Muscle layer of duodenum (tissue), 2 donors: ENCODE data around the gene CIB4.
"Not testable (repeated sequence)": the region's sequence is repeated elsewhere in the genome, so short reads cannot be mapped to it uniquely, and the experiment has no call there.

Source experiments
- H3K27ac ChIP-seq: one replicate; pipeline ENCODE4 v1.7.0; 2013; ENCODE audit warnings: mild to moderate bottlenecking, low read length
- H3K27me3 ChIP-seq: one replicate; pipeline ENCODE4 v1.7.0; 2013; ENCODE audit warnings: low read depth, mild to moderate bottlenecking, control low read depth, low read length
- H3K36me3 ChIP-seq, 2 donors: one replicate each; pipeline ENCODE4 v1.7.0; 2013; ENCODE audit warnings: low read length in 2 of 2, control low read depth in 1 of 2, mild to moderate bottlenecking in 1 of 2; ENCODE audit not compliant: insufficient read depth in 2 of 2, control insufficient read depth in 1 of 2
- H3K4me1 ChIP-seq, 2 donors: one replicate each; pipeline ENCODE4 v1.7.0; 2013; ENCODE audit warnings: low read length in 2 of 2, mild to moderate bottlenecking in 2 of 2, control low read depth in 1 of 2, moderate library complexity in 1 of 2; ENCODE audit not compliant: insufficient read depth in 2 of 2, control insufficient read depth in 1 of 2
- H3K4me3 ChIP-seq, 2 donors: one replicate each; pipeline ENCODE4 v1.7.0; 2013; ENCODE audit warnings: low read length in 2 of 2, low read depth in 1 of 2, mild to moderate bottlenecking in 1 of 2
- H3K9me3 ChIP-seq, 2 donors: one replicate each; pipeline ENCODE4 v1.7.0; 2013; ENCODE audit warnings: low read length in 2 of 2, control low read depth in 1 of 2, mild to moderate bottlenecking in 1 of 2; ENCODE audit not compliant: control insufficient read depth in 1 of 2
- donor health status: healthy.

Gene CIB4

GRCh38 chr2:26569216-26570082 lies 71.7 kb downstream of the CIB4 start:
- no peaks in the 10 kb centered on the region for H3K27me3 ChIP-seq
- no peaks in the 10 kb centered on the region for H3K36me3 ChIP-seq
- no peak overlapping the region for H3K4me3 ChIP-seq

GRCh38 chr2:26568076-26568890 lies 72.9 kb downstream of the CIB4 start:
- no peaks in the 10 kb centered on the region for H3K9me3 ChIP-seq
- H3K36me3 ChIP-seq: no peaks in the 10 kb centered on the region
- H3K27me3 ChIP-seq: peaks cover 6% of the 10 kb centered on the region
- H3K4me3 ChIP-seq: no peak overlapping the region
- no peak overlapping the region for H3K27ac ChIP-seq
- H3K4me1 ChIP-seq: peaks cover 0 to 1% of the 10 kb centered on the region in 2 donors

More at GRCh38 chr2:26569216-26570082, 71.7 kb downstream of the CIB4 start:
- Histone ChIP-seq H3K9me3 (no peaks in the 10 kb centered on the region), H3K4me1 (no peaks in the 10 kb centered on the region), H3K27ac (no peak overlapping the region)

- H3K4me3 ChIP-seq: no peak overlapping the region
- peaks cover 0 to 9% of the 10 kb centered on the region in 2 donors for H3K4me1 ChIP-seq
- H3K27ac ChIP-seq: no peak overlapping the region
- peaks cover 10% of the 10 kb centered on the region for H3K27me3 ChIP-seq
- H3K36me3 ChIP-seq: no peaks in the 10 kb centered on the region
- no peaks in the 10 kb centered on the region for H3K9me3 ChIP-seq
Observed at GRCh38 chr2:26567534-26567933, 73.6 kb downstream of the CIB4 start.

- not testable (repeated sequence) for H3K9me3 ChIP-seq, H3K27ac ChIP-seq, H3K36me3 ChIP-seq, H3K4me3 ChIP-seq
- Histone ChIP-seq H3K27me3 (peaks cover 10% of the 10 kb centered on the region), H3K4me1 (peaks cover 0 to 16% of the 10 kb centered on the region in 2 donors)
Observed at GRCh38 chr2:26566731-26567130, 74.4 kb downstream of the CIB4 start.

- no peaks in the 10 kb centered on the region for H3K36me3 ChIP-seq
- no peak overlapping the region for H3K27ac ChIP-seq
- peaks cover 0 to 16% of the 10 kb centered on the region in 2 donors for H3K4me1 ChIP-seq
- peaks cover 15% of the 10 kb centered on the region for H3K27me3 ChIP-seq
- no peaks in the 10 kb centered on the region for H3K9me3 ChIP-seq
- no peak overlapping the region for H3K4me3 ChIP-seq
Observed at GRCh38 chr2:26566081-26566375, 75.1 kb downstream of the CIB4 start.

GRCh38 chr2:26564121-26564644 lies 77.0 kb downstream of the CIB4 start:
- no peaks in the 10 kb centered on the region for H3K9me3 ChIP-seq
- H3K4me3 ChIP-seq: no peak overlapping the region
- peaks cover 15% of the 10 kb centered on the region for H3K27me3 ChIP-seq
- no peak overlapping the region for H3K27ac ChIP-seq
- H3K36me3 ChIP-seq: no peaks in the 10 kb centered on the region
- H3K4me1 ChIP-seq: peaks cover 0 to 16% of the 10 kb centered on the region in 2 donors

GRCh38 chr2:26563686-26564085 lies 77.5 kb downstream of the CIB4 start:
- Histone ChIP-seq H3K4me3 (no peak overlapping the region), H3K27ac (no peak overlapping the region), H3K27me3 (peaks cover 15% of the 10 kb centered on the region), H3K4me1 (peaks cover 0 to 16% of the 10 kb centered on the region in 2 donors), H3K9me3 (no peaks in the 10 kb centered on the region), H3K36me3 (no peaks in the 10 kb centered on the region)

GRCh38 chr2:26562811-26563645 lies 78.1 kb downstream of the CIB4 start:
- Histone ChIP-seq H3K4me3 (peak overlapping the region; percentile 31 to 63), H3K27me3 (peaks cover 15% of the 10 kb centered on the region), H3K9me3 (no peaks in the 10 kb centered on the region), H3K27ac (no peak overlapping the region), H3K36me3 (no peaks in the 10 kb centered on the region), H3K4me1 (peaks cover 0 to 16% of the 10 kb centered on the region in 2 donors)

GRCh38 chr2:26561918-26562810 lies 79.0 kb downstream of the CIB4 start:
- Histone ChIP-seq H3K36me3 (no peaks in the 10 kb centered on the region), H3K9me3 (no peaks in the 10 kb centered on the region), H3K4me1 (peaks cover 0 to 16% of the 10 kb centered on the region in 2 donors), H3K27me3 (peaks cover 15% of the 10 kb centered on the region), H3K27ac (no peak overlapping the region), H3K4me3 (peak overlapping the region; percentile 31 to 63)

GRCh38 chr2:26561376-26561775 lies 79.8 kb downstream of the CIB4 start:
- no peaks in the 10 kb centered on the region for H3K9me3 ChIP-seq
- H3K27ac ChIP-seq: no peak overlapping the region
- H3K27me3 ChIP-seq: peaks cover 15% of the 10 kb centered on the region
- H3K4me1 ChIP-seq: peaks cover 0 to 16% of the 10 kb centered on the region in 2 donors
- no peak overlapping the region for H3K4me3 ChIP-seq
- no peaks in the 10 kb centered on the region for H3K36me3 ChIP-seq
